HUDEP-2 (cell line): ENCODE measurements around the gene FMNL3.
A peak's percentile ranks its signal among the peaks of the same experiment; 100 is the strongest.

Experiments used
- DNase-seq, 76 experiments: peaks; one replicate each; lab custom pipeline; 2025; ENCODE audit not compliant: unreplicated experiment in 76 of 76; lab: John Stamatoyannopoulos, UW

The FMNL3 gene

GRCh38 chr12:49678711-49679110, 28.5 kb downstream of the FMNL3 start:
- DNase-seq: no peak

GRCh38 chr12:49675137-49675536, 32.1 kb downstream of the FMNL3 start:
- no peak for DNase-seq

GRCh38 chr12:49674318-49674981, 32.8 kb downstream of the FMNL3 start:
- no peak for DNase-seq

GRCh38 chr12:49673446-49674317, 33.5 kb downstream of the FMNL3 start:
- peak in 73 of 76 experiments; percentile 14 to 86 (median 71) for DNase-seq

- no peak for DNase-seq
Observed at GRCh38 chr12:49672301-49673217, 34.6 kb downstream of the FMNL3 start.

- DNase-seq: peak in 1 of 76 experiments; percentile 6
Observed at GRCh38 chr12:49671031-49671765, 36.0 kb downstream of the FMNL3 start.

GRCh38 chr12:49669796-49670195, 37.4 kb downstream of the FMNL3 start:
- no peak for DNase-seq

- no peak for DNase-seq
Observed at GRCh38 chr12:49667325-49668090, 39.7 kb downstream of the FMNL3 start.

GRCh38 chr12:49666176-49666575, 41.0 kb downstream of the FMNL3 start:
- DNase-seq: no peak

GRCh38 chr12:49665384-49665783, 41.8 kb downstream of the FMNL3 start:
- no peak for DNase-seq

- DNase-seq: no peak
Observed at GRCh38 chr12:49664591-49665239, 42.5 kb downstream of the FMNL3 start.

- no peak for DNase-seq
Observed at GRCh38 chr12:49664167-49664566, 43.0 kb downstream of the FMNL3 start.

GRCh38 chr12:49662998-49663843, 44.0 kb downstream of the FMNL3 start:
- peak in 1 of 76 experiments; percentile 11 for DNase-seq

- no peak for DNase-seq
Observed at GRCh38 chr12:49661746-49662145, 45.5 kb downstream of the FMNL3 start.

- no peak for DNase-seq
Observed at GRCh38 chr12:49661191-49661590, 46.0 kb downstream of the FMNL3 start.

GRCh38 chr12:49659753-49660152, 47.5 kb downstream of the FMNL3 start:
- DNase-seq: no peak

GRCh38 chr12:49658276-49658675, 48.9 kb downstream of the FMNL3 start:
- no peak for DNase-seq

- DNase-seq: no peak
Observed at GRCh38 chr12:49655595-49656236, 51.5 kb downstream of the FMNL3 start.
